DMS53 treated with DMSO at 0.1 percent for 48 hours (cell line): ENCODE measurements around the gene DCUN1D4.

Source experiments
- DNase-seq: peaks from one replicate; lab custom pipeline; 2025; ENCODE audit not compliant: unreplicated experiment; lab: John Stamatoyannopoulos, UW

DCUN1D4 gene

GRCh38 chr4:51853027-51853682, 10.2 kb downstream of the DCUN1D4 start:
- DNase-seq: no peak

- no peak for DNase-seq
Measured at GRCh38 chr4:51855270-51855669, 12.3 kb downstream of the DCUN1D4 start.

- no peak for DNase-seq
Measured at GRCh38 chr4:51855751-51856150, 12.8 kb downstream of the DCUN1D4 start.

- no peak for DNase-seq
Measured at GRCh38 chr4:51858605-51859202, 15.8 kb downstream of the DCUN1D4 start.

- no peak for DNase-seq
Measured at GRCh38 chr4:51859476-51860031, 16.6 kb downstream of the DCUN1D4 start.

GRCh38 chr4:51862199-51862598, 19.2 kb downstream of the DCUN1D4 start:
- no peak for DNase-seq

- DNase-seq: no peak
Measured at GRCh38 chr4:51862781-51863180, 19.8 kb downstream of the DCUN1D4 start.

- DNase-seq: no peak
Measured at GRCh38 chr4:51865717-51866116, 22.8 kb downstream of the DCUN1D4 start.

- DNase-seq: no peak
Measured at GRCh38 chr4:51866835-51867234, 23.9 kb downstream of the DCUN1D4 start.

- no peak for DNase-seq
Measured at GRCh38 chr4:51867689-51868448, 24.9 kb downstream of the DCUN1D4 start.

GRCh38 chr4:51868449-51868847, 25.5 kb downstream of the DCUN1D4 start:
- no peak for DNase-seq

GRCh38 chr4:51870441-51871188, 27.7 kb downstream of the DCUN1D4 start:
- DNase-seq: no peak

- DNase-seq: no peak
Measured at GRCh38 chr4:51872283-51872997, 29.5 kb downstream of the DCUN1D4 start.

- DNase-seq: no peak
Measured at GRCh38 chr4:51874551-51874950, 31.6 kb downstream of the DCUN1D4 start.

GRCh38 chr4:51878431-51878830, 35.5 kb downstream of the DCUN1D4 start:
- no peak for DNase-seq

GRCh38 chr4:51880016-51880915, 37.3 kb downstream of the DCUN1D4 start:
- no peak for DNase-seq

GRCh38 chr4:51884055-51884454, 41.1 kb downstream of the DCUN1D4 start:
- no peak for DNase-seq

GRCh38 chr4:51884606-51885005, 41.7 kb downstream of the DCUN1D4 start:
- DNase-seq: no peak

- DNase-seq: no peak
Measured at GRCh38 chr4:51885363-51885762, 42.4 kb downstream of the DCUN1D4 start.

GRCh38 chr4:51890760-51891159, 47.8 kb downstream of the DCUN1D4 start:
- no peak for DNase-seq
